H1 (cell line): ENCODE measurements around the gene LITAF. TPM values are rescaled to one million over a fixed set of nuclear protein-coding genes. Genes with fewer than 3 reads are reported as not detected.

Experiments used
- CEBPB ChIP-seq: IDR thresholded peaks from 2 replicates; pipeline ENCODE4 v1.6.1; 2012; ENCODE audit warnings: low read depth, low read length
- SIX5 ChIP-seq: IDR thresholded peaks from 2 replicates; pipeline ENCODE4 v1.6.1; 2011; ENCODE audit warnings: mild to moderate bottlenecking, low read depth, low read length
- polyA plus RNA-seq, 7 experiments: library from polyadenylated mRNA; depleted of rRNA in 3 of 7; stranded (reverse) in 5 of 7; unstranded in 2 of 7; fragments of >200 nt in 5 of 7; fragments of 200-250 nt in 2 of 7; gene quantifications; 1 replicate in 5 of 7; 2 replicates in 1 of 7; 4 replicates in 1 of 7; pipeline versions ENCODE4 v1.2.1 to v1.2.3, GENCODE V29; 2011 to 2013; ENCODE audit warnings: missing spikeins in 2 of 7, mixed read lengths in 2 of 7
- total RNA-seq: library from RNA; stranded (reverse); fragmentation: NEBNext Ultra II Directional; extraction: Animal tissue kit (Norgen Biotek cat#: 25700); gene quantifications from 2 replicates; pipeline ENCODE4 v1.2.1, GENCODE V29; 2021

Gene LITAF
- total and polyA plus RNA-seq, 2 of the 8 experiments (the other 6 are each of a cell fraction or from before 2014, with no cell fraction given): 165 to 205 TPM

DNA sequence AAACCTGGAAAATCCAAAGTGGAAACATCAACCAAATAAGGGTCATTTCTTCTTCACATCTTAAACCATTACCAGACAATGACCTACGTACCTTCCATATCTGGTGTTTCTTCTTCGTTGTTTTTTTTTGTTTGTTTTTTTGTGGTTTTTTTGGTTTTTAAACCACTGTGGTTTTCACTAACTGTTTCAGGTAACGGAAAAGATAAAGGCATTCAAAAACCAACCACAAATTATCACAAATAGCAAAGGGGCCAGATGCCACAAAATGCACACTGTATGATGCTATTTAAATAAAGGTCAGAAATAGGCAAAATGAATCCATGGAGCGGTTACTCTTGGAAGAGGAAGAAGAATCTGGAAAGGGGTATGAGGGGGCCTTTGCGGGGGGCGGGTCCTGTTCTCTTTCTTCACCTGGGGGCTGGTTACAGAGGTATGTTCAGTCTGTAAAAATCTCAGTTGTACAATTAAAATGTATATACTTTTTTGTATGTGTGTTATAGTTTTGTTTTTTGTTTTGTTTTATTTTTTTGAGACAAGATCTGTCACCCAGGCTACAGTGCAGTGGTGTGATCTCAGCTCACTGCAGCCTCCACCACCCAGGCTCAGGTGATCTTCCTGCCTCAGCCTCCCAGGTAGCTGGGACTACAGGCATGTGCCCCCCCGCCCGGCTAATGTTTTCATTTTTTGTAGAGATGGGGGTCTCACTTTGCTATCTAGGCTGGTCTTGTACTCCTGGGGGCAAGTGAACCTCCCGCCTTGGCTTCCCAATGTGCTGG is 29.6 kb downstream of the LITAF start (continued):
- TF ChIP-seq SIX5 (no peak), CEBPB (no peak)
- TF ChIP-seq, all 59 proteins: peak for 0
